ENCODE data around the gene SMIM14.

DNA sequence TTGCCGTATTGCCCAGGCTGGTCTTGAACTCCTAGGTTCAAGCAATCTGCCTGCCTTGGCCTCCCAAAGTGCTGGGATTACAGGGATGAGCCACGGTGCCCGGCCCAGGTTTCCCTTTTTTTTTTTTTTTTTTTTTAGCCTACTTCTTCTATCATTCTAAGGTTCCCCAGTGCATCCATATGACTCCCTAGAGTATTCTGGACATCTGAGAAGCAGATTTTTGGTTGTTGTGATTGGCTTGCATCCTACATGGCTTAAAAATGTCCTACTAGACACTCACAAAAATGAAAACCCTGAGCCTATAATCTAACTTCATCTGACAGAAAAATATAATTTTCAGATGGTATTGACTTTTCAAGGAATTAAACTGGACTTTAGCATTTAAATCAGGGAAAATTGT is 41.7 kb downstream of the SMIM14 start:
- TF ChIP-seq SIN3A (IDR thresholded peaks at IDR 0.05; ENCODE audit: borderline replicate concordance, insufficient read depth, low read length) (no peak), TAF1 (IDR thresholded peaks at IDR 0.05; ENCODE audit: borderline replicate concordance, insufficient read depth, low read length) (no peak), POLR2AphosphoS5 (IDR thresholded peaks at IDR 0.05; ENCODE audit: low read depth, low read length) (no peak)
